ENCODE data around the gene YEATS4. TPM values are rescaled to one million over a fixed set of nuclear protein-coding genes. Genes with fewer than 3 reads are reported as not detected.

The YEATS4 gene
- total RNA-seq, 4 donors from 2014 or later = 12.5 to 34.6 (median 25.8) TPM

GRCh38 chr12:69417741-69418167 is 58.2 kb downstream of the YEATS4 start:
- no peak for ATAC-seq
- in situ Hi-C loops (cut with MboI; ENCODE audit: low sequenced_read_pairs in 4 of 4) = loop anchor here in 1 of 4 donors (5.0 kb wide), 1 partner anchor 155 kb away; no protein-coding TSS in a partner anchor
- H3K27ac ChIP-seq = no peak overlapping the region
- no peak overlapping the region for H3K4me3 ChIP-seq
- DNase-seq = no peak
- intact Hi-C loops (cut with DNase I; ENCODE audit: low total_unique reads) = loop anchor here (5.0 kb wide), 1 partner anchor 170 kb away; the partner anchor contains the start of gene CCT2
- no peak for TF ChIP-seq POLR2A (IDR thresholded peaks at IDR 0.05)
- no peak for TF ChIP-seq CTCF (IDR thresholded peaks at IDR 0.05 in 4 of 5, conservative IDR thresholded peaks at IDR 0.05 in 1 of 5)
- no peaks in the 10 kb centered on the region for H3K27me3 ChIP-seq
- H3K9me3 ChIP-seq = no peaks in the 10 kb centered on the region
- peaks cover 6 to 7% of the 10 kb centered on the region in 2 donors for H3K4me1 ChIP-seq
- no peaks in the 10 kb centered on the region for H3K36me3 ChIP-seq

- no peak for ATAC-seq
- no peaks in the 10 kb centered on the region for H3K36me3 ChIP-seq
- no peak for TF ChIP-seq CTCF (IDR thresholded peaks at IDR 0.05 in 4 of 5, conservative IDR thresholded peaks at IDR 0.05 in 1 of 5)
- no peak for DNase-seq
- peaks cover 6 to 7% of the 10 kb centered on the region in 2 donors for H3K4me1 ChIP-seq
- no peaks in the 10 kb centered on the region for H3K27me3 ChIP-seq
- in situ Hi-C loops (cut with MboI; ENCODE audit: low sequenced_read_pairs in 4 of 4) = loop anchor here in 1 of 4 donors (5.0 kb wide), 1 partner anchor 153 kb away; no protein-coding TSS in a partner anchor
- H3K4me3 ChIP-seq = no peak overlapping the region
- H3K27ac ChIP-seq = no peak overlapping the region
- no peaks in the 10 kb centered on the region for H3K9me3 ChIP-seq
- intact Hi-C loops (cut with DNase I; ENCODE audit: low total_unique reads) = loop anchor here (5.0 kb wide), 1 partner anchor 168 kb away; the partner anchor contains the start of gene CCT2
Measured at GRCh38 chr12:69419701-69420100, 60.2 kb downstream of the YEATS4 start.

- Histone ChIP-seq H3K4me3 (no peak overlapping the region), H3K27me3 (no peaks in the 10 kb centered on the region), H3K27ac (no peak overlapping the region), H3K9me3 (no peaks in the 10 kb centered on the region), H3K36me3 (no peaks in the 10 kb centered on the region), H3K4me1 (no peaks in the 10 kb centered on the region)
- in situ Hi-C loops (cut with MboI; ENCODE audit: low sequenced_read_pairs in 4 of 4) (no loop called here), intact Hi-C loops (cut with DNase I; ENCODE audit: low total_unique reads) (no loop called here)
- DNase-seq (no peak), ATAC-seq (no peak)
- TF ChIP-seq CTCF (IDR thresholded peaks at IDR 0.05 in 4 of 5, conservative IDR thresholded peaks at IDR 0.05 in 1 of 5) (no peak), POLR2A (IDR thresholded peaks at IDR 0.05) (no peak)
Measured at GRCh38 chr12:69421548-69421947, 62.0 kb downstream of the YEATS4 start.

- H3K27me3 ChIP-seq = no peaks in the 10 kb centered on the region
- H3K27ac ChIP-seq = no peak overlapping the region
- H3K4me1 ChIP-seq = no peaks in the 10 kb centered on the region
- in situ Hi-C loops (cut with MboI; ENCODE audit: low sequenced_read_pairs in 4 of 4) = no loop called here
- H3K36me3 ChIP-seq = no peaks in the 10 kb centered on the region
- H3K4me3 ChIP-seq = no peak overlapping the region
- no peaks in the 10 kb centered on the region for H3K9me3 ChIP-seq
- ATAC-seq (no peak), DNase-seq (no peak)
- intact Hi-C loops (cut with DNase I; ENCODE audit: low total_unique reads) = no loop called here
- TF ChIP-seq POLR2A (IDR thresholded peaks at IDR 0.05) = no peak
- TF ChIP-seq CTCF (IDR thresholded peaks at IDR 0.05 in 4 of 5, conservative IDR thresholded peaks at IDR 0.05 in 1 of 5) = no peak
Measured at GRCh38 chr12:69423037-69423905, 63.7 kb downstream of the YEATS4 start.
